Gastrocnemius medialis (tissue), 4 donors: ENCODE data around the gene ACY1.

ENCODE experiments used
- CTCF ChIP-seq, 5 experiments: fragments of 450-650 bp in 3 of 5; fragments of 200-600 bp in 2 of 5; sonication (generic) in 2 of 5; IDR thresholded peaks in 4 of 5; conservative IDR thresholded peaks in 1 of 5; 1 replicate in 4 of 5; 2 replicates in 1 of 5; pipeline ENCODE4 v1.5.1; 2016 to 2019; ENCODE audit warnings: antibody characterized with exemption in 5 of 5, mild to moderate bottlenecking in 3 of 5, moderate library complexity in 3 of 5
- POLR2A ChIP-seq, 2 donors: fragments of 450-650 bp; IDR thresholded peaks; one replicate each; pipeline ENCODE4 v1.6.1; 2017; ENCODE audit warnings: antibody characterized with exemption in 2 of 2, mild to moderate bottlenecking in 2 of 2, moderate library complexity in 2 of 2

GRCh38 chr3:51982352-51982837 lies 940 bp upstream of the ACY1 start:
- peak; percentile 37 to 60 (median 47) for TF ChIP-seq CTCF (IDR thresholded peaks at IDR 0.05 in 4 of 5, conservative IDR thresholded peaks at IDR 0.05 in 1 of 5)
- TF ChIP-seq POLR2A (IDR thresholded peaks at IDR 0.05): no peak
